Left cardiac atrium (tissue), 4 donors: ENCODE data around the gene ABCA13. TPM values are rescaled to one million over a fixed set of nuclear protein-coding genes. Genes with fewer than 3 reads are reported as not detected.

Experiments
- ATAC-seq, 2 donors: fragments of 200-7000 bp; cut with Tn5 transposase; one replicate each; pipeline ENCODE4 v1.9.1; 2020; ENCODE audit warnings: mild to moderate bottlenecking in 2 of 2, moderate library complexity in 2 of 2
- DNase-seq: peaks from one replicate; pipeline ENCODE4 v3.0.0-alpha.2; 2020
- intact Hi-C, 2 donors: fragments of 100-400 bp; cut with DNase I; formaldehyde crosslinking; loops; one replicate each; pipeline versions ENCODE4 v1.14.1 to v1.15.1; 2022 to 2023
- total RNA-seq, 2 donors: library from RNA; stranded (reverse); fragmentation: NEBNext Ultra II Directional; extraction: Animal tissue kit (Norgen Biotek cat#: 25700); gene quantifications; one replicate each; pipeline ENCODE4 v1.2.1, GENCODE V29; 2021
- donor health status: DM: no; HTN: yes; CAD: no.
- donor health status: DM: no; HTN: yes; CAD: no; lungs with severe emphysema.
- donor health status: DM: yes; HTN: yes; CAD: no.
- donor health status: Dilated cardiomyopathy.

ABCA13 gene
- total RNA-seq, 2 donors from 2014 or later: 0.05 TPM; not detected in 1

- no peak for DNase-seq
- peak in 1 of 2 donors; percentile 76 for ATAC-seq
- intact Hi-C loops: no loop called here
Observed at GRCh38 chr7:48643431-48644013, 472.3 kb downstream of the ABCA13 start.

GRCh38 chr7:48658138-48658537 lies 486.9 kb downstream of the ABCA13 start:
- intact Hi-C loops: no loop called here
- DNase-seq (no peak), ATAC-seq (no peak)

GRCh38 chr7:48660306-48660870 lies 489.1 kb downstream of the ABCA13 start:
- ATAC-seq (no peak), DNase-seq (no peak)
- intact Hi-C loops: no loop called here

GRCh38 chr7:48664241-48664640 lies 493.0 kb downstream of the ABCA13 start:
- no peak for ATAC-seq
- no peak for DNase-seq
- intact Hi-C loops: no loop called here

- DNase-seq (no peak), ATAC-seq (no peak)
- intact Hi-C loops: no loop called here
Observed at GRCh38 chr7:48665353-48666135, 494.3 kb downstream of the ABCA13 start.

- ATAC-seq: no peak
- no peak for DNase-seq
- intact Hi-C loops: no loop called here
Observed at GRCh38 chr7:48667407-48667806, 496.1 kb downstream of the ABCA13 start.

- ATAC-seq: no peak
- intact Hi-C loops: no loop called here
- DNase-seq: no peak
Observed at GRCh38 chr7:48671656-48672055, 500.4 kb downstream of the ABCA13 start.

GRCh38 chr7:48681006-48681405 lies 509.7 kb downstream of the ABCA13 start:
- DNase-seq: no peak
- ATAC-seq: no peak
- intact Hi-C loops: no loop called here

GRCh38 chr7:48691788-48692187 lies 520.5 kb downstream of the ABCA13 start:
- DNase-seq (no peak), ATAC-seq (no peak)
- intact Hi-C loops: no loop called here

Other genes starting within 250 kb of the ABCA13 start
- 1 to 10 TPM in 1 of 2 donors, under 1 TPM in 1; 0.68 to 1.8 TPM for gene PKD1L1, start 223.0 kb upstream of the ABCA13 start, total RNA-seq
- 10 to 100 TPM; 27.2 to 28.4 TPM for gene HUS1, start 191.8 kb upstream of the ABCA13 start, total RNA-seq
- gene SUN3, start 142.4 kb upstream of the ABCA13 start, total RNA-seq: not detected
- under 1 TPM in 1 of 2 donors, not detected in 1; 0.12 TPM for gene C7orf57, start 135.9 kb upstream of the ABCA13 start, total RNA-seq
- gene UPP1, start 82.2 kb upstream of the ABCA13 start, total RNA-seq: 10 to 100 TPM; 19.9 to 39.1 TPM